Fibroblast of lung (primary cell): ENCODE measurements around the gene GALR1. TPM values are rescaled to one million over a fixed set of nuclear protein-coding genes. Genes with fewer than 3 reads are reported as not detected.
A peak's percentile ranks its signal among the peaks of the same experiment; 100 is the strongest.
"Not testable (repeated sequence)": the region's sequence is repeated elsewhere in the genome, so short reads cannot be mapped to it uniquely, and the experiment has no call there.

Experiments used
- DNase-seq, 2 donors: peaks; one replicate each; pipeline versions ENCODE4 v3.0.0 to v3.0.0-alpha.2; 2010; ENCODE audit warnings: low read depth in 2 of 2
- H2AFZ ChIP-seq: 2 replicates; pipeline ENCODE4 v1.5.1; 2012; ENCODE audit warnings: low read length, control low read depth, inconsistent platforms
- H3K27ac ChIP-seq: 2 replicates; pipeline ENCODE4 v1.5.1; 2011; ENCODE audit warnings: low read length, control low read depth; ENCODE audit not compliant: insufficient read depth
- H3K27me3 ChIP-seq: 2 replicates; pipeline ENCODE4 v1.5.1; 2011; ENCODE audit warnings: mild to moderate bottlenecking, low read length; ENCODE audit not compliant: control insufficient read depth, insufficient read depth
- H3K36me3 ChIP-seq: 2 replicates; pipeline ENCODE4 v1.5.1; 2011; ENCODE audit warnings: low read length; ENCODE audit not compliant: control insufficient read depth, insufficient read depth
- H3K4me1 ChIP-seq: 2 replicates; pipeline ENCODE4 v1.5.1; 2011; ENCODE audit warnings: low read length; ENCODE audit not compliant: control insufficient read depth, insufficient read depth; ENCODE audit errors: extremely low read depth
- H3K4me2 ChIP-seq: 2 replicates; pipeline ENCODE4 v1.5.1; 2011; ENCODE audit warnings: low read length, control low read depth; ENCODE audit not compliant: insufficient read depth; ENCODE audit errors: extremely low read depth
- H3K4me3 ChIP-seq, 4 experiments: fragments of 200-600 bp in 1 of 4; sonication (generic) in 1 of 4; replicated peaks in 1 of 4; 2 replicates each; pipeline ENCODE4 v1.5.1; 2011 to 2016; ENCODE audit warnings: low read length in 4 of 4, low read depth in 3 of 4, mild to moderate bottlenecking in 3 of 4, control low read depth in 2 of 4, inconsistent platforms in 1 of 4, mixed read lengths in 1 of 4; ENCODE audit not compliant: insufficient read depth in 1 of 4; ENCODE audit errors: control extremely low read depth in 1 of 4
- H3K79me2 ChIP-seq: 2 replicates; pipeline ENCODE4 v1.5.1; 2012; ENCODE audit warnings: mild to moderate bottlenecking, low read length, inconsistent platforms; ENCODE audit not compliant: control insufficient read depth, insufficient read depth
- H3K9ac ChIP-seq: 2 replicates; pipeline ENCODE4 v1.5.1; 2011; ENCODE audit warnings: mild to moderate bottlenecking, low read length, control low read depth; ENCODE audit not compliant: insufficient read depth
- H3K9me3 ChIP-seq: 2 replicates; pipeline ENCODE4 v1.5.1; 2012; ENCODE audit warnings: low read depth, low read length; ENCODE audit not compliant: control insufficient read depth, insufficient read depth
- H4K20me1 ChIP-seq: 2 replicates; pipeline ENCODE4 v1.5.1; 2011; ENCODE audit warnings: low read length; ENCODE audit not compliant: control insufficient read depth, insufficient read depth; ENCODE audit errors: extremely low read depth
- EZH2 ChIP-seq: IDR thresholded peaks from 2 replicates; pipeline ENCODE4 v1.5.1; 2012; ENCODE audit warnings: low read length, control low read depth, mild to moderate bottlenecking; ENCODE audit errors: missing control alignments
- polyA plus RNA-seq, 2 donors: library from polyadenylated mRNA; depleted of rRNA in 1 of 2; stranded (reverse) in 1 of 2; unstranded in 1 of 2; fragments of >200 nt; gene quantifications; 2 replicates each; pipeline ENCODE4 v1.2.1, GENCODE V29; 2011 to 2012; ENCODE audit warnings: missing spikeins in 1 of 2
- total RNA-seq: library from RNA; depleted of rRNA; stranded (reverse); fragments of >200 nt; gene quantifications from 2 replicates; pipeline ENCODE4 v1.2.1, GENCODE V29; 2014
- TF ChIP-seq, protein P1 (sequence below), 2 donors: IDR thresholded peaks in 1 of 2; conservative IDR thresholded peaks in 1 of 2; 1 replicate in 1 of 2; 2 replicates in 1 of 2; pipeline ENCODE4 v1.5.1; 2011 to 2012; ENCODE audit warnings: low read length in 2 of 2, control low read depth in 1 of 2, inconsistent platforms in 1 of 2, low read depth in 1 of 2, mild to moderate bottlenecking in 1 of 2

Gene GALR1
- total and polyA plus RNA-seq, 2 donors (not counting 1 experiment from before 2014, with no cell fraction given), result not detected

DNA sequence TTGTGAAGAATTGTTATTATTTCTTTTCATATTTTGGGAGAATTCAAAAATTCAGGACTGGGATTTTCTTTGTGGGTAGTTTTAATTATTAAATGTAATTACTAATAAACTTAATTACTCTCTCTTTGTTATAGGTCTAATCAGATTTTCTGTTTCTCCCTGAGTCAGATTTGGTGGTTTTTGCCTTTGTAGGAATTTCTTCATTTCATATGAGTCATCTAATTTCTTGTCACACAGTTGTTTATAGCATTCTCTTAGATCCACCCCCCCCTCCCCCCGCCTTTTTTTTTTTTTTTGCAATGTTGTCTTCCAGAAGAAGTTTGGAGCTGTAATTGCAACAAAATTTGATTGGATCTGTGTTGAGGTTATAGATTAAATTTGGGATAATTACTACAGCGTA, 26.0 kb upstream of the GALR1 start:
- no peak for TF ChIP-seq EZH2
- TF ChIP-seq, protein P1, sequence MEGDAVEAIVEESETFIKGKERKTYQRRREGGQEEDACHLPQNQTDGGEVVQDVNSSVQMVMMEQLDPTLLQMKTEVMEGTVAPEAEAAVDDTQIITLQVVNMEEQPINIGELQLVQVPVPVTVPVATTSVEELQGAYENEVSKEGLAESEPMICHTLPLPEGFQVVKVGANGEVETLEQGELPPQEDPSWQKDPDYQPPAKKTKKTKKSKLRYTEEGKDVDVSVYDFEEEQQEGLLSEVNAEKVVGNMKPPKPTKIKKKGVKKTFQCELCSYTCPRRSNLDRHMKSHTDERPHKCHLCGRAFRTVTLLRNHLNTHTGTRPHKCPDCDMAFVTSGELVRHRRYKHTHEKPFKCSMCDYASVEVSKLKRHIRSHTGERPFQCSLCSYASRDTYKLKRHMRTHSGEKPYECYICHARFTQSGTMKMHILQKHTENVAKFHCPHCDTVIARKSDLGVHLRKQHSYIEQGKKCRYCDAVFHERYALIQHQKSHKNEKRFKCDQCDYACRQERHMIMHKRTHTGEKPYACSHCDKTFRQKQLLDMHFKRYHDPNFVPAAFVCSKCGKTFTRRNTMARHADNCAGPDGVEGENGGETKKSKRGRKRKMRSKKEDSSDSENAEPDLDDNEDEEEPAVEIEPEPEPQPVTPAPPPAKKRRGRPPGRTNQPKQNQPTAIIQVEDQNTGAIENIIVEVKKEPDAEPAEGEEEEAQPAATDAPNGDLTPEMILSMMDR (conservative IDR thresholded peaks at IDR 0.05 in 1 of 2, IDR thresholded peaks at IDR 0.05 in 1 of 2; ENCODE audit: low read depth in 1 of 2, low read length in 2 of 2), result no peak
- Histone ChIP-seq H3K36me3 (no peaks in the 10 kb centered on the region), H3K4me3 (no peak overlapping the region), H2AFZ (no peak overlapping the region), H3K4me1 (no peaks in the 10 kb centered on the region), H3K79me2 (no peaks in the 10 kb centered on the region), H3K4me2 (no peak overlapping the region), H3K9ac (no peak overlapping the region), H3K27ac (no peak overlapping the region), H4K20me1 (no peaks in the 10 kb centered on the region), H3K9me3 (no peaks in the 10 kb centered on the region), H3K27me3 (no peaks in the 10 kb centered on the region)
- peak; percentile 55 to 73 for DNase-seq

DNA sequence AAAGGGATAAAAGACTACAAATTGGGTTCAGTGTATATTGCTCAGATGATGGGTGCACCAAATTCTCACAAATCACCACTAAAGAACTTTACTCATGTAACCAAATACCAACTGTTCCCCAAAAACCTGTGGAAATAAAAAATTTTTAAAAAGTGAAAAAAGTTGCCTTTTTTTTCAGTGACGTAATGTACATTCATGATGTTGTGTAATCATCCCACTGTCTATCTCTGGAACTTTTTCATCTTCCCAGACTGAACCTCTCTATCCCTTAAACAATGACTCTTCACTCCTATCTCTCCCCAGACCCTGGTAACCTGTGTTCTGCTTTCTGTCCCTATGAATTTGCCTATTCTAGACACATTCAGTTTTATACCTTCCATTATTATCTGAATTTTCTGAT, 19.0 kb upstream of the GALR1 start:
- H3K9ac ChIP-seq, result no peak overlapping the region
- no peaks in the 10 kb centered on the region for H4K20me1 ChIP-seq
- H3K79me2 ChIP-seq, result no peaks in the 10 kb centered on the region
- H3K9me3 ChIP-seq, result no peaks in the 10 kb centered on the region
- no peaks in the 10 kb centered on the region for H3K36me3 ChIP-seq
- H3K4me3 ChIP-seq, result no peak overlapping the region
- H3K27ac ChIP-seq, result no peak overlapping the region
- no peak overlapping the region for H2AFZ ChIP-seq
- H3K27me3 ChIP-seq, result no peaks in the 10 kb centered on the region
- H3K4me1 ChIP-seq, result no peaks in the 10 kb centered on the region
- no peak for TF ChIP-seq EZH2
- TF ChIP-seq, protein P1 (conservative IDR thresholded peaks at IDR 0.05 in 1 of 2, IDR thresholded peaks at IDR 0.05 in 1 of 2; ENCODE audit: low read depth in 1 of 2, low read length in 2 of 2), result no peak
- no peak overlapping the region for H3K4me2 ChIP-seq
- DNase-seq, result no peak

DNA sequence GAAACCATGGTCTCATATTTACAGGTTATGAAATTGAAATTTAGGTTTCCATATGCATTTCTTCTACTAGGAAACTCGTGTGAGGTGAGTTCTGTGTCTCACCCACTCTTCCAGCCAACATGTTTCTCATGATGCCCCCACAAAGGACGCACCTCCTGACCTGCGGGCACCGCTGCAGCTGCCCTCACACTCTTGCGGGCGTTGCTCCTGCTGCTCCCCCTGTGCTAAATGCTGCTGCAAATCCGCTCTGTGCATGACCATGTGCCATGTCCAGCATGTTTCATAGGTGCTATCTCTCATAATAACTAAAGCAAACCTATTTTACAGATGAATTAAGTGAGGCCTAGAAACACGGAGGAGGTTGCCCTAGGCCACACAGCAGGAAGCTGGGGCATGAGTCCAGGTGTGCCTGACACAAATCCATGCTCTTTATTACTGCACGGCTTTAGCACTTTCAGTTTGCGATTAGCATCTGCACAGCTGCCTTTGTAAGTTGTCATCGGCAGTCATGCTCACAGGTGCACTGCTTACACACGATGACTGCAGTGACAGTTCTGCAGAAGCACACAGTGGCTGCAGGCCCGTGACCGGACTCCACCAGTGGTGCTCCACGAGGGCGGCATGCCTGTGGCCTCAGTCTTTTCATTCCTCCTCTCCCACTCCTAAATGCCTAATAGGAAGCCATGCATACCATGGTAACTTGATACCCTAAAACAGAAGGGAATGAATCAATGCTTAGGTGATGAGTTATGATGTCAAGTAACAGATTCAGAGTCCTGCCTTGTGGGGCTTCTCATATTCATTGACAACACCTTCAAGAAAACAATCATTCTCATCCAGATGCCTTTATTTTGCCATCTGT, 14.9 kb upstream of the GALR1 start:
- Histone ChIP-seq H3K27me3 (no peaks in the 10 kb centered on the region), H3K36me3 (no peaks in the 10 kb centered on the region), H3K9me3 (no peaks in the 10 kb centered on the region), H2AFZ (no peak overlapping the region), H3K4me2 (no peak overlapping the region), H4K20me1 (no peaks in the 10 kb centered on the region), H3K79me2 (no peaks in the 10 kb centered on the region), H3K27ac (no peak overlapping the region), H3K4me3 (no peak overlapping the region), H3K4me1 (no peaks in the 10 kb centered on the region), H3K9ac (no peak overlapping the region)
- no peak for TF ChIP-seq EZH2
- TF ChIP-seq, protein P1 (conservative IDR thresholded peaks at IDR 0.05 in 1 of 2, IDR thresholded peaks at IDR 0.05 in 1 of 2; ENCODE audit: low read depth in 1 of 2, low read length in 2 of 2), result no peak
- peak in 1 of 2 donors; percentile 33 for DNase-seq

DNA sequence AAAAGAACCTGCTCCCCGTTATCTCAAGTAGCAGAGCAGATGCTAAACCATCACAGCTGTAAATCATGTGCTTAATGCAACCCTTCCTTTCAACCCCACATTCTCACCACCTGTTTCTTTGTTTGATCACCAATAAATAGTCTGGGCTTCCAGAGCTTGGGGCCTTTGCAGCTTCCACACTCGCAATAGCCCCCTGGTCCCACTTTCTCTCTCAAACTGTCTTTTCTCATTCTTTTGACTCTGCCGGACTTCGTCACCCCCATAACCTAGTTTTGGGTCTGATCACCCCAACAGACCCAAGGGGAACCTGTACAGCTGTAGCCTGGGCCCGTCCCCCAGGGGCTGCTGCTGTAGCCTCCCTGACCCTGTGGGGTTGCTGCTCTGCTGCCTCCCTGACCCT, 10.4 kb upstream of the GALR1 start:
- DNase-seq, H3K27ac ChIP-seq, H3K4me1 ChIP-seq, H3K9me3 ChIP-seq, H2AFZ ChIP-seq, H3K9ac ChIP-seq, H3K4me3 ChIP-seq, H3K4me2 ChIP-seq, H3K79me2 ChIP-seq, H3K36me3 ChIP-seq, H3K27me3 ChIP-seq, H4K20me1 ChIP-seq: not testable (repeated sequence)
